DMS153 (cell line): Measurements from ENCODE around the gene FUS.
"Not testable (repeated sequence)": the region's sequence is repeated elsewhere in the genome, so short reads cannot be mapped to it uniquely, and the experiment has no call there.

Experiments used
- DNase-seq: peaks from one replicate; lab custom pipeline; 2025; lab: John Stamatoyannopoulos, UW

The FUS gene

GRCh38 chr16:31186930-31187807 is 7.2 kb downstream of the FUS start:
- no peak for DNase-seq

GRCh38 chr16:31187808-31188189 is 7.9 kb downstream of the FUS start:
- DNase-seq = no peak

- no peak for DNase-seq
Measured at GRCh38 chr16:31188450-31189411, 8.8 kb downstream of the FUS start.

- no peak for DNase-seq
Measured at GRCh38 chr16:31189412-31189778, 9.5 kb downstream of the FUS start.

GRCh38 chr16:31190061-31190460 is 10.1 kb downstream of the FUS start:
- DNase-seq = no peak

- no peak for DNase-seq
Measured at GRCh38 chr16:31190818-31191444, 11.0 kb downstream of the FUS start.

DNA sequence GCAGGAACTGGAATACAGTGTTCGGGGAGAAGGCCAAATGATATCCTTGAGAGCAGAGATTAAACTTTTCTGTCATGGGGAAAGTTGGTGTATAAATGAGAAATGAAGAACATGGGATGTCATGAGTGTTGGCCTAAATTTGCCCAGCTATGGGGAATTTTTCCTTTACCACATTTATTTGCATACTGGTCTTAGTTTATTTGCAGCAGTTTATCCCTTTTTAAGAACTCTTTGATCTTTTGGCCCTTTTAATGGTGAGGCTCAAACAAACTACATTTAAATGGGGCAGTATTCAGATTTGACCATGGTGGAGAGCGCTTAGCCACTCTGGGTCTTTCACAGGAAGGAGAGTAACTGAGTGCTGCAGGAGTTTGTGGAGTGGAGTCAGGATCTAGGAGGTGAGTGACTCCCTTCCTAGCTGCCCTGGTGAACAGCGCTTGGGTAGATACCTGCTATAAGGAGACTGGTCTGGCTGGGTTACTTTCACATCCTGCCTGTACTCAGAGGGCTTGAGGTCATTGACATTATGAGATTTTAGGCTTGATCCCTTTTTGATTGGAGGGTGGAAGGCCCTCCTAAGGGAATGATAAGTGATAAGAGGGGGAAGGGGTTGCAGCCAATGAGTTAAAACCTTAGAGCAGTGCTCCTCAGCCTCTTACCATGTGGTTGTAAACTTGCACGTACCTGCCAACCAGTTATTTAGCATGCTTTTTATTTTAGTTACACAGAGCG is 11.9 kb downstream of the FUS start:
- DNase-seq = no peak

DNA sequence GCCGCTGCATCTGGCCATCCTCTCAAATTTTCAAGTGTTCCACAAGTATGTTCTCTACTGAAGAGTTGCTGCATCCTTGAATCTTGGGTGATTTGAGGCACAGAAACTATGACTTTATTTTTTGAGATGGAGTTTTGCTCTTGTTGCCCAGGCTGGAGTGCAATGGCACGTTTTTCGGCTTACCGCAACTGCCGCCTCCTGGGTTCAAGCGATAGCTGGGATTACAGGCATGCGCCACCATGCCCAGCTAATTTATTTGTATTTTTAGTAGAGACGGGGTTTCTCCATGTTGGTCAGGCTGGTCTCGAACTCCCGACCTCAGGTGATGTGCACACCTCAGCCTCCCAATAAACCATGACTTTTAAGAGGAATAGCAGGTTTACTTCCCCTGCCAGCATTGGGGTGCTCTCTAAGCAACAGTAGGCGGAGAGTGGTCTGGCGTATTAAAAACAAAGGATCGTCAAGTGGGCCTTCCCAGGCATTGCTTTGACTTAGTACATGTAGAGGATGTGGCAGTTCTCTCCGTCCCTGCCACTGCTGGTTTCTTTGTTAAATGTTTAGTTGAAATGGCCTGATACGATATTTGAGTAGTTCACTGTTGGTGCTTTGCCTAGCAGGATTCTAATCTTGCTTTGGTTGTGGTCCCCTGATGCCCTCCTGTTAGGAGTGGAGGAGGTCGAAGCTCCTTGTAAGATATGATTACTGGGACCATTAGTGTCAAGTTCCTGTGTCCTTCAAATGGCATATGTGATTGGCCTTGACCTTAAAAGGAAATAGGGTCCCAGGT is 13.1 kb downstream of the FUS start:
- DNase-seq = no peak

GRCh38 chr16:31193874-31194273 is 13.9 kb downstream of the FUS start:
- DNase-seq = no peak

DNA sequence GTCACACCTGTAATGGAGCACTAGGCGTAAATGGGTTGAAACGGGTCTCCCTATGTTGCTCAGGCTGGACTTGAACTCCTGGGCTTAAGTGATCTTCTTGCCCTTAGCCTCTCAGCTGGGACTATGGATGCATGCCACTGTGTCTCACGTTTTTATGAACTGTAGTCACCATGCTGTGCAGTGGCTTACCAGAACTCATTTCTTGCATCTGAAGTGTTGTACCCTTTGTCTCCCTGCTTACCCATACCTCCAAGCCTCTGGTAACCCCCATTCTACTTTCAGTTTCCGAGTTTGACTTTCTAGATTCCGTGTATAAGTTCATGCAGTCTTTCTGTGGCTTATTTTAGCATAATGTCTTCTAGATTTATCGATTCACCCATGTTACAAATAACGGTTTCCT is 15.0 kb downstream of the FUS start:
- DNase-seq = no peak

DNA sequence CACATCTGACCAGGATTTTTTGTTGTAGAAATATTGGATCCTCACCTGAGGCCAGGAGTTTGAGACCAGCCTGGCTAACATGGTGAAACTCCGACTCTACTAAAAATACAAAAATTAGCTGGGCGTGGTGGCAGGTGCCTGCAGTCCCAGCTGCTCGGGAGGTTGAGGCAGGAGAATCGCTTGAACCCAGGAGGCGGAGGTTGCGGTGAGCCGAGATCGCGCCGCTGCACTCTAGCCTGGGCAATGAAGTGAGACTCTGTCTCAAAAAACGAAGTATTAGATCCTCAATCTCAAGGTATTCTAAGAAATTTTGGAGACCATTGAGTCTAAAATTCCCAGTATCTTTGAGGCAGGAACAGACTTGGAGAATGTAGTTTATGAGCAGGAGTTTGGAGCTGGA is 15.9 kb downstream of the FUS start:
- not testable (repeated sequence) for DNase-seq

DNA sequence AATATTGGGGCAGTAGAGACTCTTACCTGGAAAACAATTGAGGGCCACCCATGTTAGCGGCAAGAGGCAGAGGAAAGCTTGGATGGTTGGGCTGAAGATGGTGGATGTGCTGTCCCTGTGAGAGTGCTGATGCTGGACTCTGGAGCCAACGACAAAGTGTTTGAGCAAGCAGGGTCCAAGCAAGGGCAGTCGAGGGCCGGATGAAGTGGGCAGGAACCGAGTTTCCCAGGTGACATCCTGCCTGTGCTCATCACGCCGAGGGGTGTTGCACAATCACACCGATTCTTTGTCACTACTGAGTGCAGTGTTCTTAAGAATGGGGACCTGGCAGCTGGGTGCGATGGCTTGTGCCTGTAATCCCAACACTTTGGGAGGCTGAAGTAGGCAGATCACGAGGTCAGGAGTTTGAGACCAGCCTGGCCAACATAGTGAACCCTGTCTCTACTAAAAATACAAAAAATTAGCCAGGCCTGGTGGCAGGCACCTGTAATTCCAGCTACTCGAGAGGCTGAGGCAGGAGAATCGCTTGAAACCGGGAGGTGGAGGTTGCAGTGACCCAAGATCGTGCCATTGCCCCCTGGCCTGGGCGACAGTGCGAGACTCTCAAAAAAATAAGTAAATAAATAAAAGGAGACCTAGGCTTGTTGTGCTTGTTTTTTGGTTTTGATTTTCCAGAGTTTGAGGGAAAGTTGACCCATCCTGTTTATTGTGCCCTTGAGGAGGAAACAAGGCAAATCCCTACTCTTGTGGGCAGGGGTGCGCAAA is 16.6 kb downstream of the FUS start:
- DNase-seq = no peak

GRCh38 chr16:31198207-31198882 is 18.4 kb downstream of the FUS start:
- no peak for DNase-seq

- DNase-seq = no peak
Measured at GRCh38 chr16:31199430-31200041, 19.6 kb downstream of the FUS start.

- DNase-seq = not testable (repeated sequence)
Measured at GRCh38 chr16:31200111-31200510, 20.2 kb downstream of the FUS start.

DNA sequence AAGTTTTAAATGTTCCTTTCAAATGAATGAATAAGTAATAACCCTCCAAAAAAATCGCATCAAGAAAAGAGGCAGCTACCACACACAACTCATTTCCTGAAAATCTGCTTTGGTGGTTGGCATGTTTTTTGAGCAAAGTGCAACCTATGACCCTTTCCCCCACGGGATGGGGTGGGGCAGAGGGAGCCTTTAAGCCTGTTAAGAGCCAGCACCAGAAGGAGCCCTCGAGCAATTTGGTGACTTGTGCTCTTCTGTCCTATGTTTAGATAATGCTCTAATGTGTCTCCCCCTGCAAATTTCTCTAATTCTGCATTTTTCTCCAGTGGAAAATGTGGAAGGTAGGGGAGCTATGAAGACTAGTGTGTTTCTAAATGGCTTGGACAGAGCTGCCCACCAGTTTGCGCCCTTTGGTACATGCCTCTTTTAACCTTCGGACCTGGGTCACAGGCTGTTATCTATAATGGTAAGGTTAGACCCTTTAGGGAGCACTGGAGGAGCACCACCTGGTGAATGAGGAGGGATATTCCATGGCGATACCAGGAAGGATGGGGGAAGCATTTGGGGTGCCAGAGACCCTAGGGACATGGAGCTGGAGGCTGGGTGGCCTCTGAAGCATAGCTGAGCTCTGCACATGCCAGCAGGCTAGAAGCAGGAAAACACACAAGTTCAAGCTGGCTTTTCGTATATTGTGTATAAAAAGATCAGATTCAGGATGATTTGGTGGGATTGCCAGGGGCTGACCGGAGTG is 21.1 kb downstream of the FUS start:
- no peak for DNase-seq

- no peak for DNase-seq
Measured at GRCh38 chr16:31201582-31202413, 21.9 kb downstream of the FUS start.
